ENCODE results near the gene LDLRAD4.

LDLRAD4 gene

GRCh38 chr18:13269013-13269280, 50.4 kb downstream of the LDLRAD4 start:
- no peak for TF ChIP-seq EZH2 (IDR thresholded peaks at IDR 0.05; ENCODE audit: borderline replicate concordance, low read depth, low read length, severe bottlenecking)
- TF ChIP-seq CTCF (IDR thresholded peaks at IDR 0.05; ENCODE audit: borderline replicate concordance, extremely low read depth, low read length, poor library complexity, severe bottlenecking), result no peak
- ATAC-seq (ENCODE audit: insufficient read depth, low read depth) (no peak), DNase-seq (no peak)
- Histone ChIP-seq H3K27ac (ENCODE audit: low read length) (no peak overlapping the region), H3K27me3 (ENCODE audit: insufficient read depth, low read length, poor library complexity) (no peaks in the 10 kb centered on the region), H3K9ac (ENCODE audit: low read depth, low read length) (no peak overlapping the region), H2AFZ (ENCODE audit: low read depth, low read length) (no peak overlapping the region), H3K9me3 (ENCODE audit: insufficient read depth, low read length, severe bottlenecking) (no peaks in the 10 kb centered on the region), H3K4me2 (ENCODE audit: insufficient read depth, low read length) (no peak overlapping the region), H3K36me3 (ENCODE audit: insufficient read depth, low read length) (no peaks in the 10 kb centered on the region), H3K4me1 (ENCODE audit: insufficient read depth, low read length) (no peaks in the 10 kb centered on the region), H4K20me1 (ENCODE audit: insufficient read depth, low read length) (peaks cover 47% of the 10 kb centered on the region), H3K79me2 (ENCODE audit: insufficient read depth, low read length) (peaks cover 65% of the 10 kb centered on the region), H3K4me3 (ENCODE audit: low read depth in 1 of 2, low read length in 2 of 2) (no peak overlapping the region)

- Histone ChIP-seq H3K27me3 (ENCODE audit: insufficient read depth, low read length, poor library complexity) (no peaks in the 10 kb centered on the region), H4K20me1 (ENCODE audit: insufficient read depth, low read length) (peaks cover 41% of the 10 kb centered on the region), H3K4me2 (ENCODE audit: insufficient read depth, low read length) (no peak overlapping the region)
These were observed 51.0 kb downstream of the LDLRAD4 start for GRCh38 chr18:13269521-13270011.

GRCh38 chr18:13270279-13270855, 51.8 kb downstream of the LDLRAD4 start:
- Histone ChIP-seq H3K79me2 (ENCODE audit: insufficient read depth, low read length) (peaks cover 65% of the 10 kb centered on the region), H4K20me1 (ENCODE audit: insufficient read depth, low read length) (peaks cover 34% of the 10 kb centered on the region), H3K36me3 (ENCODE audit: insufficient read depth, low read length) (no peaks in the 10 kb centered on the region), H3K9me3 (ENCODE audit: insufficient read depth, low read length, severe bottlenecking) (no peaks in the 10 kb centered on the region), H3K27ac (ENCODE audit: low read length) (no peak overlapping the region), H3K9ac (ENCODE audit: low read depth, low read length) (no peak overlapping the region), H3K4me2 (ENCODE audit: insufficient read depth, low read length) (no peak overlapping the region), H3K4me3 (ENCODE audit: low read depth in 1 of 2, low read length in 2 of 2) (no peak overlapping the region), H3K27me3 (ENCODE audit: insufficient read depth, low read length, poor library complexity) (no peaks in the 10 kb centered on the region), H3K4me1 (ENCODE audit: insufficient read depth, low read length) (no peaks in the 10 kb centered on the region), H2AFZ (ENCODE audit: low read depth, low read length) (no peak overlapping the region)
- ATAC-seq (ENCODE audit: insufficient read depth, low read depth) (no peak), DNase-seq (no peak)
- TF ChIP-seq CTCF (IDR thresholded peaks at IDR 0.05; ENCODE audit: borderline replicate concordance, extremely low read depth, low read length, poor library complexity, severe bottlenecking) (no peak), EZH2 (IDR thresholded peaks at IDR 0.05; ENCODE audit: borderline replicate concordance, low read depth, low read length, severe bottlenecking) (no peak)

More at GRCh38 chr18:13269521-13270011, 51.0 kb downstream of the LDLRAD4 start:
- TF ChIP-seq EZH2 (IDR thresholded peaks at IDR 0.05; ENCODE audit: borderline replicate concordance, low read depth, low read length, severe bottlenecking) (no peak), CTCF (IDR thresholded peaks at IDR 0.05; ENCODE audit: borderline replicate concordance, extremely low read depth, low read length, poor library complexity, severe bottlenecking) (no peak)
- no peak overlapping the region for H3K9ac ChIP-seq (ENCODE audit: low read depth, low read length)
- peaks cover 64% of the 10 kb centered on the region for H3K79me2 ChIP-seq (ENCODE audit: insufficient read depth, low read length)
- H3K4me1 ChIP-seq (ENCODE audit: insufficient read depth, low read length), result no peaks in the 10 kb centered on the region
- no peaks in the 10 kb centered on the region for H3K36me3 ChIP-seq (ENCODE audit: insufficient read depth, low read length)
- no peak for ATAC-seq (ENCODE audit: insufficient read depth, low read depth)
- H2AFZ ChIP-seq (ENCODE audit: low read depth, low read length), result no peak overlapping the region
- no peak overlapping the region for H3K27ac ChIP-seq (ENCODE audit: low read length)
- no peak for DNase-seq
- H3K9me3 ChIP-seq (ENCODE audit: insufficient read depth, low read length, severe bottlenecking), result no peaks in the 10 kb centered on the region
- H3K4me3 ChIP-seq (ENCODE audit: low read depth in 1 of 2, low read length in 2 of 2), result no peak overlapping the region

All from DND-41 (cell line).